Stimulated activated CD8-positive, alpha-beta memory T cell treated with anti-CD3 and anti-CD28 coated beads, Interleukin-4, amount 100 ng/mL, for 4 hours (primary cell): ENCODE results near the gene BCHE.

Experiments
- DNase-seq, 2 donors: peaks; one replicate each; pipeline ENCODE4 v3.0.0-alpha.2; 2020; ENCODE audit warnings: low read depth in 2 of 2, low spot score in 1 of 2

BCHE gene

DNA sequence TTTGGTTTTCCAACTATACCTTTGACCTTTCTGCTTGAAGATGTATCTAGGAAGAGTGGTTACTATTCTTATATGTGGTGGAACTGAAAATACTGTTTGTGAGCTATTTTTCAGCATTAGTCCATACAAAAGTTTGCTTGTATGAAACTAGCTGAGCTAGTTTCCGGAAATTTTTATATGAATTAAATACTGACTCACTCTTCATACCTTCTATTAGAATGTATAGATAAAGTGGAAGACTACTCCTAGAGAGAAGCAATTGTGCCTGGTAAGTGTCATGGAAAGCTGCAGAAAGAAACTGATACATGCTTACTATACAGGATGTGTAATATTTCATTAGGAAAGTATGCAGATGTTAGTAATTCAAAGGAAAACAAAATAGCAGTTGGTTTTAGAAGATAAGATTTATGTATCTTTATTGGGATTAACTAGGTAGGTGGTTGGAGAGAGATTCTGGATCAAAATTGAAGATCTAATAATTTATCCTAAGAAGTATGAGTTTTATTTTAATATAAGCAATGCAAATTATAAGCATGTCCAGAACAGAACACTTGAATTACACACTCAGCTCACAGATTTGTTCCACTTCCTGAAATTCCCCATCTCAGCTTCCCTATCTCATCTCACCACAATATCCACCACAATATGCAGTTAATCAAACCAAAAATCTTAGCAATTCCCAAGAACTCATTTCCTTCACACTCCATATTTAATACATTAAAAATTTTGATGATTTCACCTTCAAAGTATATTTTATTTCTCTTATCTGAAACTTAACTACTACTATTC lies 82.8 kb downstream of the BCHE start:
- no peak for DNase-seq

DNA sequence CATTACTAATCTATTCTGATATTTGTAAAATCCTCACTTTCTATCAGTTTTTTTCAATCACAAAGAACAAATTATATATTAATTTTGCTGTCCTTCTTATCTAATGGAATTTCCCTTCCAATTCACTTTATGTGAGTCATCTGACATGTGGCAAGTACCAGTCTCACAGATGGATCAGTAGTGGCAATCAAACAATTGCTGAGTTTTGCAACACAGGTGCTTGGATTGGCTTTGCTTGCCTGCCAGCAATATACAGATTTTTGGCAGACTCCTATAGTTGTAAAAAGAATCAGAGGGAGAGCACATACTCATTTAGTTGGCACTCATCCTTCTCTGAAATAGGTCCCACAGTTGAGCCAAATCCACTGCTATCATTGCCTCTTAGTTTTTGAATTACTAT lies 83.7 kb downstream of the BCHE start:
- no peak for DNase-seq

DNA sequence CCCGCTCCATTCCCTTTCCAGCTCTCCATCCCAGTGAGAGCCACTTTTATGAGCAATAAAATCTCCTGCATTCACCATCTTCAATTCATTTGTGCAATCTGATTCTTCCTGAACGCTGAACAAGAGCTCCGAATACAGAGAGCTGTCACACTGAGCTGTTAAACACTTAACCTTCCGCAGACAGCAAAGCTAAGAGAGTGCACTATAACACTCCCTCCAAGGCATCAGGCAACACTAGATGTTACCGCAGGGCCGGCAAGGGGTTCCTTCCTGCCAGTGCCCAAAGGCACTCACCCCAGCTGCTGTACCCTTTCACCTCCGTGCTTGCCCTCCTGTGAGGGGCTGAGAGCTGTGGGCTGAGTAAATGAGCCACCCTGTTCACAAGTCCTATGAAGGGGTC lies 85.6 kb downstream of the BCHE start:
- DNase-seq, result no peak

DNA sequence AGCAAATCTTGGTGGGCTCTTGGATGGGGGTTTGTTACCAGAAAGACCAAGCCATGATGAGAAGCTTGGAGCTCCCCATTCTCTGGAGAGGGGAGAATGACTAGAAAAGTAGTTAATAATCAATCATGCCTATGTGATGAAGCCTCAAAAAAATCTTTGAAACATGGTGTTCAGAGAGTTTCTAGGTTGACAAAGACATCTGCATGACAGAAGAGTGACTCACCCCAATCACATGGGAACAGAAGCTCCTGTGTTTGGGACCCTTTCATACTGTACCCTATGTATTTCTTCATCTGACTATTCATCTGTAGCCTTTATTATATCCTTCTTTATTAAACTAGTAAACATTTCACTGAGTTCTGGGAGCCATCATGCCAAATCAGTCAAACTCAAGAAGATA lies 87.4 kb downstream of the BCHE start:
- no peak for DNase-seq

DNA sequence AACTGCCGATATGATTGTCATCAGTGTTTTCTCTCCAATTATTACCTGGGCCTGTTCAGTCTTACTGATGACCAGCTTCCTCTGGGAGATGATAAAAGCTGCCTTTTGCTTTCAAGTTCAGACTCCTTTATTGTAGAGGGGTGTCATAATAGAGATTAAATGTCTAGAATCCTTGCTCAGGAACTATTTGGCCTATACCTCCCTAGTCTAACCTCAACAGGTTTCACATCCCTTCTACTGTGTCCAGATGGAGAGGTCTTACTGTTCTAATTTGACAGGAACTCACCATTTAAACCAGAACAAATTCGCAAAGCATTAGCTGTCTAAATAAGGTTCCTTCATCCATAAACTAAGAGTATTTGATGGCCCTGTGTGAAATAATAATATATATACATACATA lies 88.0 kb downstream of the BCHE start:
- no peak for DNase-seq

DNA sequence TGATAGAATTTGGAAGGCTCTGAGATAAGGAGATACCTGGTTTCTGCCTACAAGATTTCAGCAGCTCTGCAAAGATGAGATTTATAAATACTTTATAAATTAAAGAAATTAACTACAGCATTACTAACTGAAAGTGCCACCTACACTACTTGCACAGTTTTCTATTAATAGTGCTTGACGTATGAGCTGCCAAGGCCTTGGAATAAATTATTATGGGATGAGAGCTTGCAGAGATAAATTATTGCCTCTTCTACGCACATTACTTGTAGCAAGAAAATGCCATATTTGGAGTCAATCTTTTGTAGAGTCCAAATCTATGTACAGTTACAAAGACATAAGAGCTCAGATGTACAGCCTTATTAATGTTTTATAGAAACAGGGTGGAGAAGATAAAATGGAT lies 89.1 kb downstream of the BCHE start:
- DNase-seq, result no peak

DNA sequence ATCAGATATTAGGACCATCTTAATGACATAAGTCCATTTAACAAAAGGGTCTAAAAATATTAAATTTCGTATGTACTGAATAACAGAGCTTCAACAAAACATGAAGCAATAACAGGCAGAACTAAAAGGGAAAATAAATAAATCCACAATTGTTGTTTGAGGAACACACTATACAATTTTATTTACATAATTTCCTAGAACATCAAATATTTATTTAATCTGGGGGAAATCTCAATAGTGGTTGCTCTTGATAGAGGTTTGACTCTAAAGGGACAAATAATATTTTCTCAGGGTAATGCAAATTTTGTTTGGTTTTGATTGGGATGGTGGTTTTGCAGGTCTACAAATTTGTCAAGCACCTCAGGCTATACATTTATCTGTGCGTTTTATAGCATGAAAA lies 90.3 kb downstream of the BCHE start:
- no peak for DNase-seq

DNA sequence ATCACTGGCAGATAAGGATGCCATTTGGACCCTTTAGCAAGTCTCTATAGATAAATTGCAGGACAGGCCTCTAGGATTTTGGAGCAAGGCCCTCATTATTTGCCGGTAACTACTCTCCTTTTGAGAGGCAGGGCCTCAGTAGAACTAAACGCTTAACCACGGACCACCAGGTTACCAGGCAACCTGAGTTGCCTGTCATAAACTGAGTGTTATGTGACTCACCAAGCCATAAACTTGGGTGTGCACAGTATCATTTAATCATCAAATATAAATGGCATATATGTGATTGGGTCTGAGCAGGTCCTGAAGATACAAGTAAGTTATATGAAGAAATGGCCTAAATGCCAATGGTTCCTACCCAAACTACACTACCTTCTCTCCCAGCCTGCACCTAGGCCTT lies 93.2 kb downstream of the BCHE start:
- no peak for DNase-seq

DNA sequence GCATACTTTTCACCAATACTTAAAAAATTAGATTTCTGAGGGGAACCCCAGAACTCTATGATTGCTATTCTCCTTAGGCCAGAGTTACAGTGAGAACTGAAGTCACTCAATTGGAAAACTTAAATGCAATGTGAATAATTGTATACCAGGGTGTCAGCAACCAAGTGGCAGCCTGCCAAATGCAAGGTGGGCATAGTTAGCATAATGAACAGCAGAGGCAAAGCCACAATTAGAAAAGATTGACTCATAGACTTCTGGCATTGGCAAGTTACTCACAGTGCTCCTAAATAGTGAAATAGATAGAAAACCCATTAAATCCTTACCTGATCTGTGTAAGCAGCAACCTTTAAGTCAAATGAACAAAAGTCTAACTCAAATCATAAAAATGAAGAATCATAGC lies 94.9 kb downstream of the BCHE start:
- DNase-seq, result no peak

DNA sequence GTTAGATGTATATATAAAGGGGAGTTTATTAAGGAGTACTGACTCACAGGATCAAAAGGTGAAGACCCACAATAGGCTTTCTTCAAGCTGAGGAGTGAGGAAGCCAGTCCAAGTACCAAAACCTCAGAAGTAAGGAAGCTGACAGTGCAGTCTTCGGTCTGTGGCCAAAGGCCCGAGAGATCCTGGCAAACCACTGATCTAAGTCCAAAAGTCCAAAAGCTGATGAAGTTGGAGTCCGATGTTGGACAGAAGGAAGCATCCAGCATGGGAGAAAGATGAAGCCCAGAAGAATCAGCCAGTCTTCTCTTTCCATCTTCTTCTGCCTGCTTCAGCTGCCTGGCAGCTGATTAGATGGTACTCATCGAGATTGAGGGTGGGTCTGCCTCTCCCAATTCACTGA lies 107.5 kb downstream of the BCHE start:
- no peak for DNase-seq

DNA sequence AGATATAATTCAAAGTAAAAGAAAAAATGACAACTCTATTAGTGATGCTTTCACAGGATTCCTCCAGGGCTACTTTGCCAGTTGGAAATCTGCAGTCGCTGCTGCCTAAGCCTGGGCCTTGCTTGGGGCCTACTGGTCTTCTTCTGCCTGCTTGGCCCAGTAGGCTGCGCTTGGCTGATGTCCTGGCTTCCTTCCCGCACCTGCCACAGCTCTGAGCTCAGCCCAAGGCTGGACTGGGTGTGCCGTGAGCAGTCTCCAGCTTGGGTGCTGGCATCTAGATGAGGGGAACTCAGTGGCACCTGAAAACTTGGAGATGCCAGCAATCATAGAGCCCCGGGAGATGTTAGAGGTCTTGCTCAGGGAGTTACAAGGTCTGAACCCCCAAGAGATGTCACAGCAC lies 108.3 kb downstream of the BCHE start:
- no peak for DNase-seq

DNA sequence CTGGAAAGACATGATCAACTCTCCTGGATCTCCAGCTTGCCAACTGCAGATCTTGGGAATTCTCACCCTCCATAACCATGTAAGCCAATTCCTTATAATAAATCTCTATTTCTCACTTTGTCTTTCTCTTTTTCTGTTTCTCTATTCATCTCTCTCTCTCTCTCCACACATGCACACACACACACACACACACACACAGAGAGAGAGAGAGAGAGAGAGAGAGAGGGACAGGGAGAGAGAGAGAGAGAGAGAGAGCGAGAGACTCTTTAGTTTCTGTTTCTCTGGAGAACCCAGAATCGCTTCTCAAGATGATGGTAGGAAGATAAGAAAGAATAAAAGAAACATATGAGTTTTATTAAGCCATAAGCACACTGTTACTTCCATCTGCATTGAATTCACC lies 111.9 kb downstream of the BCHE start:
- no peak for DNase-seq
